Hindlimb muscle (tissue), 1 donor: ENCODE results near the gene SLC25A25. TPM values are rescaled to one million over a fixed set of nuclear protein-coding genes. Genes with fewer than 3 reads are reported as not detected.
"Not testable (repeated sequence)": the region's sequence is repeated elsewhere in the genome, so short reads cannot be mapped to it uniquely, and the experiment has no call there.

Source experiments
- DNase-seq: peaks from one replicate; pipeline ENCODE4 v3.0.0-alpha.2; 2013
- polyA plus RNA-seq: library from polyadenylated mRNA; unstranded; fragments of 120-200 nt; gene quantifications from one replicate; pipeline ENCODE4 v1.2.1, GENCODE V29; 2013; ENCODE audit not compliant: insufficient read length

The SLC25A25 gene
- polyA plus RNA-seq, 1 donor: 14.9 TPM

- no peak for DNase-seq
Observed at GRCh38 chr9:128051932-128052709, 15.9 kb upstream of the SLC25A25 start.

DNA sequence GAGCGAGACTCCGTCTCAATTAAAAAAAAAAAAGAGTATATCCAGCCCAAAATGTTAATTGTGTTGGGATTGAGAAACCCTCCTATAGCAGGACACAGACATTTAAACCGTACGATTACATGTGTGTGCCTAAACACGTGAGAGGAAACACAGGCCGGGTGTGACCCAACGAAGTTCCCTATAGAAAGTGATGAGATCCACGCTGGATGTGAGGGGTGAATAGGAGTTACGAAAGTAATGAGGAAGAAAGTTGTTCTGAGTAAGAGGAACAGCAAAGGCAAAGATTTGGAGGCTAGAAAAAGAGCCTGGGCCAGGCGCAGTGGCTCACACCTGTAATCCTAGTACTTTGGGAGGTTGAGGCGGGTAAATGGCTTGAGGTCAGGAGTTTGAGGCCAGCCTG is 14.5 kb upstream of the SLC25A25 start:
- peak; percentile 38 for DNase-seq

GRCh38 chr9:128054087-128054486 is 13.9 kb upstream of the SLC25A25 start:
- no peak for DNase-seq

DNA sequence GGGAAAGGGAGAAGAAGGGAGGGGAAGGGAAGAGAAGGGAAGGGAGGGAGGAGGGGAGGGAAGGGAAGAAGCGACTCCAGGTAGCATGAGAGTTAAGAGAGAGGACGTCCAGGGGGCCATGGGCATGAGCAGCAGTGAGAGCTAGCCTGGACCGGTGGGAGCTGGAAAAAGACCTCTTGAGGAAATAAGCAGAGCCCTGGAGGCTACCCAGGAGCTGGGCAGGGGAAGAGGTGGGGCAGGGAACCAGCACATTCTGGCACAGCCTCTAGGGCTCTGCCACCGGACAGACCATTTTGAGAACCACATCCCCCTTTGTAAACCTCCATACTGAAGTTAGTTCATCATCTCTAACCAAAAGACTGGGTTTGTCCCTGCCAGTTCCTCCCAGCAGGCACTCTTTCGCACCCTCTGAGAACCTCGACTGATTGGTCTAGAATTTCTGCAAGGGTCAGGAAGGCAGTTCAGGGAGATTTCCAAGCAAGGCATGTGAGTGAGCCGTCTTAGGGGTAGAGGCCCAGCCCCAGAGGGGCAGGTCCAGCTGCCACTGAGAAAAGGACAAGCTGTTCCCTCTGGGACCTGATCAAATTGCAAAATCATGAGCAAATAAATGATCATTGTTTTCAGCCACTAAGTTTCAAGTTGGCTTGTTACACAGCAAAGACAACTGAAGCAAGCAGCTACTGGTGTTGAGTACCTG is 12.5 kb upstream of the SLC25A25 start:
- DNase-seq: no peak

DNA sequence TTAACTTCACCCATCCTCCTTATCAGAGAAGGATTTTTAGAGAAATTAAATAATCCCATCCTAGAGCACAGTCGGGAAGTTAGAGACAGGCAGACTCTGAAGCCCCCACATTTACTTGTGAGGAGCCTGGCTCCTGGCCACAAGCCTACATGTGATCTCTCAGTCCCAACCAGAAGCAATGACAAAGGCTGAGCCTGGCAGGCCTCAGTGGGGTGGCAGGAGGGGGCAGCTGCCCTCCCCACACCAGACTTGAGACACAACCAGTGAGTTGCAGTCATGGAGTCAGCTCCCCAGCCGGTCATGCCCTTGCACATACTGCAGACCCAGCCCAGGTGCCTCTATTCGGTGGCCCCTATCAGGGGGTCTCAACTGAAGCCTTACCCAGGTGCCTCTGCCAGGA is 11.9 kb upstream of the SLC25A25 start:
- no peak for DNase-seq

GRCh38 chr9:128056887-128057723 is 10.9 kb upstream of the SLC25A25 start:
- no peak for DNase-seq

DNA sequence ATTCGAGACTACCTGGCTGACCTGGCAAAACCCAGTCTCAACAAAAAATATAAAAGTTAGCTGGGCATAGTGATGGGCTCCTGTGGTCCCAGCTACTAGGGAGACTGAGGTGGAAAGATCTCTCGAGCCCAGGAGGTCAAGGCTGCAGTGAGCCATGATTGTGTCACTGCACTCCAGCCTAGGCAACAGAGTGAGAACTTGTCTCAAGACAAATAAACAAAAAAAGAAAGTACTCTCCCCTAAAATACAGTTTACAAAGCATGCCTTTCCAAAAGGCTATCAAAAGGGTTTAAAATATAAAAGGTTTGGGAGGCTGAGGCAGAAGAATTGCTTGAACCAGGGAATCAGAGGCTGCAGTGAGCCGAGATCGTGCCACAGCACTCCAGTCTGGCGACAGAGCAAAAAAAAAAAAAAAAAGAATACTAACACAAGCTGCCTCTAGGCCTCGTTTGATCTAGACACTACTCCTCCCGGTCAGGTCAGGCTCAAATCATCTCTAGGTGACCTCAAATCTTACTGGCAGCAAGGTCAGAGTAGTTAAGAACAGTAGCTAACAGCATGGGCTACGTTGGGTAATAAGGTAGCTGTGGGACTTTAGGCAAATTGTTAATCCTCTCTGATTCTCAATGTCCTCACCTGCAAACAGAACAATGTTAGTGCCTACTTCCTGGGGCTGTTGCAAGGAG is 10.2 kb upstream of the SLC25A25 start:
- no peak for DNase-seq

DNA sequence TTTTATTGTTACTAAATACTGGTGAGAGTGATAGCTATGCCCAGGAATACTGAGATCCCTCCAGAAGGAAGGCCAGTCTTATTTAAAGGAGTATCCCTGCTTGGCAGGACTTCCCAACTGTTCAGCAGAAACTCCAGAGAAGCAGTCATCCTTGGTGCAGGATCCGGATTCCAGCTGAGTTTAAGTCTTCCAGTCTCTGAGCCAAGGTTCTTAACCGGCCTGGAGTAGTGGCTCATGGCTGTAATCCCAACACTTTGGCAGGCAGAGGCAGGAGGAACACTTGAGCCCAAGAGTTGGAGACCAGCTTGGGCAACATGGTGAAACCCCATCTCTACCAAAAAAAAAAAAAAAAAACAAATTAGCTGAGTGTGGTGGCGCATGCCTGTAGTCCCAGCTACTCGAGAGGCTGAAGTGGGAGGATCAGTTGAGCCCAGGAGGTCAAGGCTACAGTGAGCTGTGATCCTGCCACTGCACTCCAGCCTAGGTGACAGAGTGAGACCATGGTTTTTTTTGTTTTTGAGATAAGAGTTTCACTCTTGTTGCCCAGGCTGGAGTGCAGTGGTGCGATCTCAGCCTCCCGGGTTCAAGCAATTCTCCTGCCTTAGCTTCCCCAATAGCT is 8.6 kb upstream of the SLC25A25 start:
- DNase-seq: no peak

GRCh38 chr9:128061275-128061960 is 6.6 kb upstream of the SLC25A25 start:
- DNase-seq: no peak

DNA sequence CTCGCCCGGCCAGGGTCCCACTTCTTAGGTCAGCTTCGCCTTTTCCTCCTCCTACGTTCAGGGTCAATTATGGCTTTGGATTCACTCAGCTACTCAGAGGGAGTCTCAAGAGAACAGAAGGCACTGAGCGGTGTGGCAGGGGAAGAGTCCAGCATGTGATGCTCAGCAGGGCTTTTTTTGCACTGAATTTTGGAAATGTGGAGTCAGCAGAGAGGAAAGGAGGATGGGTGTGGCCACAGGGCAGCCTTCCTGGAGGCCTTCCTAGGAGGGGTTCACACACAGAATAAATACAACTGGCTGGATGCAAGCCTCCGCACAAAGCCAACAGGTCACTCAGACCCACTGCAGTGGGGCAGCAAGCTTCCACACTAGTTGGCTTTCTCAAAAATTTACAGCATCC is 5.8 kb upstream of the SLC25A25 start:
- DNase-seq: no peak

DNA sequence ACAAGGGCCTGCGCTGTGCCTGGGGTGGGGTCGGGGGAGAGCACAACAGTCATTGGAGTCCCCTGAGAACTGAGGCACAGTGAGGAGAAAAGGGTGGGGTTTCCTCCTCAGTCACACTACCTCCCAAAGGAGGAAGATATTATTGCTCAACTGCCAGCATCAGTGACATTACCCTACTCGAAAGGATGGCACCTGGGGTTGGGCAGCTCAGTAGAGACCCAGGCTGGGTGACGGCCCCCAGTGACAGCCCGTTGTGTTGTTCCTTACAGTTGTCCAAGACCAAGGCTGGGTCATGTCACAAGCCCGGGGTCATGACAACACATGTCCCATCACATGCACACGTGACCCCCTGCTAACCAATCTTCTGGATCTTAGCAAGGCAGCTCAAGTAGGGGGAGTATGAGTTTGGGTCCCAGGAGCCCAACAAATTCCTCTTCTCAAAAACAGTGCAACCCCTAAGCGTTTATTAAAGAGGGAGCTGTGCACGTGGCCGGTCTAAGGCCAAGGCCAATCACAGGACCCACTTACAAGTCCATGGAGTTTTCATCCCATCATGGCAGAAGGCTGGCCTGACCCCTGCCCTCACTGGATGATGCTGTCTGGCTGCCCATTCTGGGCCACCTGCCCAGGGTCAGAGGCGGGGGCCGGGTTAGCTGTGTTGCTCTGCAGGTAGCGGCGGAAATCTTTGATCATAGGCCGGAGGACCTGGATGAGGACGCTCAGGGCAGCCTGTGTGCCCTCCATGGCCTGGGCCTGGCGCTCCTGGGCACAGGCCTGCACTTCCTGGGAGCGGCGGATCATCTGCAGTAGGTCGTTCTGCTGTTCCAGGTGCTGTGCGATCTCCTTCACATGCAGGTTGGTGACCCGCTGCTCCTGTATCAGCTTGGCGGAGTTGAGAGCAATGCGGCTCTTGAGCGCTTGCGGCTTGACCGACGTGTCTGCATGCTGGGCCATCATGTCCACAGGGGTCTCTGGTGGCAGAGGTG is 4.9 kb upstream of the SLC25A25 start:
- DNase-seq: no peak

GRCh38 chr9:128065907-128066712 is 1.9 kb upstream of the SLC25A25 start:
- no peak for DNase-seq

GRCh38 chr9:128066713-128067644 is 1.1 kb upstream of the SLC25A25 start, which contains the start of gene NAIF1:
NAIF1 (minus strand) TSS chr9:128067320; CDS start chr9:128067101, 219 bp downstream.
- DNase-seq: peak; percentile 99

DNA sequence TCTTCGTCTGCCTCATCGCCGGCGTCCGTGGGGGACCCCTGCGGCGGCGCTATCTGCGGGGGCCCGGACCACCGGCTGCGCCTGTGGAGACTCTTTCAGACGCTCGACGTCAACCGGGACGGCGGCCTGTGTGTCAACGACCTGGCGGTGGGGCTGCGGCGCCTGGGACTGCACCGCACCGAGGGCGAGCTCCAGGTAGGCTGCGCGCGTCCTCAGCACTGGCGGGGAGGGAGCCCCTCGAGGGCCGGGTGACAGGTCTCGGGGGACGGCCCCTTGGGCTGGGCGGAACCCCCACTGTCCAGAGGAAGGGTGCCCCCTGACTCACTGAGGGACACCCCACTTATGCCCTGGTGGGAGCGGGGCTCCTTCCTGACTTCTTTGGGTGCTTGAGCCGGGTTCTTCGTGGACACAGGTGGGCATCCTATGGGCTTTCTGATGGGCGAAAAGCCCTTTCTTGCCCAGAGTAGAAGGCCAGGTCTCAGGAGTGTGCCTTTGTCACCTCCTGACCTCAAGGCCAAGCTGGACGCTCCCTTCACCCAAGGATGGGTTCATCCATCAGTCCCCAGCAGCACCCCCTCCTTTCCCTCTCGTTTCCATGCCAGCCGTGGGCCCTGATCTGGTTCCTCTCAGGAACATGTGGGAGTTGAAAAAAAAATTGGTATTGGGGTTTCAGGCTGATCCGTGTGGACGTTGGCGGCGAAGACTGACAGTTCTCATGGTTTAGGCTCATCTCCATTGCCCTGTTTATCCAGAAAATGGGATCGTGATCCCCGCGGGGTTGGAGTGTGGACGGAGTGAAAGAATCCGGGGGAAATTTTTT is 564 bp downstream of the SLC25A25 start:
- DNase-seq: no peak

DNA sequence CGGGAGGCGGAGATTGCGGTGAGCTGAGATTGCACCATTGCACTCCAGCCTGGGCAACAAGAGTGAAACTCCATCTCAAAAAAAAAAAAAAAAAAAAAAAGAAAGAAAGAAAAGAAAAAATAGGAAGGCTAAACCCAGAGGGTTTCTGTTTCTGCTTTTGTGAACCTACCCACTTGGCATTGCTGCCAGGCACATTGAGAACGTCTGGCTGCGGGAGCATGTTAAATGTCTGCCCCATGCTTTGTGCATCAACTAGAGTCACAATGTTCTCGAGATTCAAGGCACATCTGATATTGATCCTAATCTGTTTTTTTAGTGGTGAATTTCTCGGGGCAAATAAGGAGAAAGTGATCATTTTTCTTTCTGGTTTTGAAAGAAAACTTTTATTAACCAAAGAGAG is 2.8 kb downstream of the SLC25A25 start:
- no peak for DNase-seq

DNA sequence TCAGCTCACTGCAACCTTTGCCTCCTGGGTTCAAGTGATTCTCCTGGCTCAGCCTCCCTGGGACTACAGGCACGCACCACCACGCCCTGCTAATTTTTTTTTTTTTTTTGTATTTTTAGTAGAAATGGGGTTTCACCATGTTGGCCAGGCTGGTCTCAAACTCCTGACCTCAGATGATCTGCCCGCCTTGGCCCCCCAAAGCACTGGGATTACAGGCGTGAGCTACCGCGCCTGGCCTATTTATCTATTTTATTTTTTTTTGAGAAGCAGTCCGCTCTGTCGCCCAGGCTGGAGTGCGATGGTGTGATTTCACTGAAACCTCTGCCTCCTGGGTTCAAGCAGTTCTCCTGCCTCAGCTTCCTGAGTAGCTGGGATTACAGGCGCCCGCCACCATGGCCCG is 3.4 kb downstream of the SLC25A25 start:
- DNase-seq: not testable (repeated sequence)
